PC-3 (cell line): ENCODE results near the gene TEX13B.

ENCODE experiments used
- CTCF ChIP-seq: fragments of 300-600 bp; sonication (generic); conservative IDR thresholded peaks from 2 replicates; pipeline ENCODE4 v1.5.1; 2017; ENCODE audit warnings: antibody characterized with exemption, low read depth, mild to moderate bottlenecking, low read length
- EZH2 ChIP-seq: fragments of 300-600 bp; sonication (generic); IDR thresholded peaks from one replicate; pipeline ENCODE4 v1.6.1; 2017; ENCODE audit warnings: antibody characterized with exemption, mild to moderate bottlenecking, low read length; ENCODE audit not compliant: unreplicated experiment
- EZH2phosphoT487 ChIP-seq: fragments of 300-600 bp; sonication (generic); IDR thresholded peaks from 2 replicates; pipeline ENCODE4 v1.6.1; 2018; ENCODE audit warnings: mild to moderate bottlenecking, antibody characterized with exemption, low read length, borderline replicate concordance

GRCh38 chrX:108000751-108001150, 18.6 kb upstream of the TEX13B start:
- no peak for TF ChIP-seq CTCF
- TF ChIP-seq EZH2: no peak
- TF ChIP-seq EZH2phosphoT487: no peak
